ENCODE results near the gene MIPEP.

Gene MIPEP

DNA sequence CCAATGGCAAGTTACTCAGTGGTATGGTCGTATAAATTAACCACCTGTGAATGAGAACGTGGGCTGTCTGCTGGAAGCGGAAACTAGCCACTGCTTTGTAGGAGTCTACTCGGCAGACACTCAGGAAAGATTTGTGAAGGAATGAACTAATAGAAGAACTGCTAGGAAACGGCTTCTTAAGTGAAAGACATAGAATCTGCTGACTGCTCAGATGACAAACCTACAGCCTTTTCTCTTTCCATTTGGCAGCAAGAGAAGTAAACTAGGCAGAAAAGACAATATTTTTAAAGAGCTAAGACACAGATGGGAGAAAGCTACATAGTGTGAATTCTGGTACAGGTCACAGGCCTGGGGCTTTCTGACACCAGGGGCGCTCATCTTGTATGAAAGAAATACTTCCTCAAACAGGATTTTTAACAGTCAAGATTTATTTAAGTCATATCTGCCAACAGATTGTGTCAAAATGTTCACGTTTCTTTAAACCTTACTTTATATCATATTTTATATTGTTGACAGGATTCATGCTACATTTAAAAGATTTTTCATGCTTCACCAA, 78.4 kb downstream of the MIPEP start:
- no peak for DNase-seq (ENCODE audit: low read depth)

DNA sequence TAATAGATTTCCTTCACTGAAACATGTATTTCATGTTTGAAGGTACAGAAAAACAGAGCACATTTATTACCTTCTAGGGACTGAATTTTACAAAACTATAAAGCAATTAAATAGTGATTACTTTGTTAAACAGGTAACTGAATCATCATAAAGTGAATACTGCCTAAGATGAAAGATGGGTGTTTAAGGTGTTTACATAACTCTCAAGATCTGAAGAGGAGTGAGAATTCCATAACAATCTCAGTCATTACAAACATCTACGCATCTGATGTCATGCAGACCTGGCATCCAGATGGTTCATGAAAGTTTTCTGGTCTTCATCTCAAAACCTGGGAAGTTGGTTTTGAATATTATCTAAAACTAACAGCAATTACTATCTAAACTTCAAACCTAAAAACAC, 80.4 kb downstream of the MIPEP start:
- DNase-seq (ENCODE audit: low read depth) = no peak

GRCh38 chr13:23806874-23807526, 82.2 kb downstream of the MIPEP start:
- DNase-seq (ENCODE audit: low read depth) = no peak

DNA sequence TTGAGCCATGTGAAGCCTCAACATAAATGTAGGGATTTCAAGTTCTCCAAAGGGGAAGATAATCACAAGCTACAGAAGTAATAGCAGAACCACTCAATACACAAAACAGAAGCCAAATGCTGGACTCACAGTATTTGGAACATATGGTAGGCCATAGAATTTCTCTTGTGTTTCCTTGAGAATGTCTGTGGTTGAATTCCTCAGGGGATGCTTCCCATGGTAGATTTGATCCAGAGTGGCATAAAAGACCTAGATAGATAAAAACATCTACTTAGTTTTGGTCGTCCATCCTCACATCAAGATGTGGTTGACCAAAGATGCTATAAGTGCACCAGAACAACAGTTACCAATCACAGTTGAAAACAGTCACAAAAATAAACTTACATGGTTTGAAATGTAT, 83.4 kb downstream of the MIPEP start:
- DNase-seq (ENCODE audit: low read depth) = peak; percentile 37

GRCh38 chr13:23805122-23805521, 84.1 kb downstream of the MIPEP start:
- no peak for DNase-seq (ENCODE audit: low read depth)

DNA sequence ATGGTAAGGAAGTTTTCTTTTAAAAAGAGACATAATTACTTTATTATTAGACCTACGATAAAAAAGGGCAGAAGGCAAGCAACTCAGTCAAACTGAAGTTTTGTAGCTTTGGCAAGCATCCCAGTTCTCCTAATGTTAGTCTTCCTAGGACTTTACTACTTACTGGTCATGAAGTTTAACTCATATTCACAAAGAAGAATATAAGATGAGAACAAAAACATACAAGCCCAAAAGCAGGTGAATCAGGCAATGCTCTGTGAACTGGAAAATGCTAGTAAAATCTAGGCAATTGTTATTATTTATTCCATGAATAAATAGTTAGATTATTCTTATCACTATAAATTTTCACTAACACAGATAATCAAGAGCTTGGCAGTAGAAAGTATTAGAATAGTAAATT, 85.0 kb downstream of the MIPEP start:
- DNase-seq (ENCODE audit: low read depth) = no peak

DNA sequence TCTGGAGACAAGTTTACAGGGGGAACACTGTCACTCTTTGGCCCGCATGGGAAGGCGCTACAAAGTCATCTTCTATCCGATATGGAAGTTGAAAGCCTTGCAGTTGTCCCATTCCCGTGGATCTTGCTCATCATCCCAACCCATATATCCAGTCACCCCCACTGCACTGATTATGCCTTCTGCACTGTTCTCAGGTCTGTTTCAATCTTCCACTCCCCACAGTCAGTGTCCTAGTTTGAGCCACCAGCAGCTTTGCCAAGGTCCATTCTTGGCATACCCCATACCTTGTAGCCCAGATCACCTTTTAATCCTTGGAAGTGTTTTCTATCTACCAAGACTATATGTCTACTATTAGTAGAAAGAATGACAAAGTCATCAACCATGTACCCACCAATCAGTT, 88.1 kb downstream of the MIPEP start:
- DNase-seq (ENCODE audit: low read depth) = no peak

DNA sequence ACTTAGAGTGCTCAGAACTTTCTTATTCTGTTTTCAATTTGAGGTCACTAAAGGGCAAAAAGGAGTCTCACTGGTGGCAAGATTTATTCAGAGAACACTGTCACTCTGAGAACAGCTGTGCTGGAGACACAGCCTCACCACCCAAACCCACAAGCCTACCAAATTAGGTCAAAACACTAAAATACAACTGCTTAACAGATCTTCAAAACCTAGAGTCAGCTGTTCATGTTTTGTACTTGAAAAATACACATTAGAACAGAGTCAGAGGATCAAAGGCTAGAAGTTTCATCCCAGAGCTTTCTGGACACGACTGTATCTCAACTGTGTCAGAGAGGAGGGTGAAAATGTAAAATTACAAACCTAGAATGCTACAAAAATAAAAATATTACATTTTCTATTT, 89.3 kb downstream of the MIPEP start:
- DNase-seq (ENCODE audit: low read depth) = peak; percentile 56

DNA sequence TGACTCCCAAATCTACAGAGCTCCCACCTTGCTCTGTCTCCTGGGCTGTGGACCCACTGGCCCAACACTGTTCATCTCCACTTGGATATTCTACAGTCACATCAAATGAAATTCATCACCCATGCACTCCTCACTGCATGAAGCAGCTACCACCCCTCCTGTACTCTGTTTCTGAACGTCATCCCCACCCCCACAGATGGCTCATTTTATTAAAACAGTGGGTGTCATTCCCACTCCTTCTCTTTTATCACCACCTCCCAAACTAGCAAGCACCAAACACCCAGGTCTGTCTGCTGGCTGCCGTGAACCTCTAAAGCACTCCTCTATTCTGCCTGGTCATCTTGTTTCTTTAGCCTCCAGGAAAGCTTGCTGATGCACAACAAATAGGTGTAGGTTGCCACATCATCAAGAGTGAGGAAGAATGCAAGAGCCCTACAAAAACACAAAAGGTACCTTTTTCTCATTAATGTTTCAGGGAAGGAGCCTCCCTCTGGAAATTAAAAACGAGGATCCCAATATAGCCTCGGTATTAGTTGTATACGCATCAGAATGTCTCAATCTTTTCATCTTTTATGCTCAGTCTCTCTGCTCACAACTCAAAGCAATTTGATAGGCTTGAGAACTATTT, 91.8 kb downstream of the MIPEP start:
- no peak for DNase-seq (ENCODE audit: low read depth)

DNA sequence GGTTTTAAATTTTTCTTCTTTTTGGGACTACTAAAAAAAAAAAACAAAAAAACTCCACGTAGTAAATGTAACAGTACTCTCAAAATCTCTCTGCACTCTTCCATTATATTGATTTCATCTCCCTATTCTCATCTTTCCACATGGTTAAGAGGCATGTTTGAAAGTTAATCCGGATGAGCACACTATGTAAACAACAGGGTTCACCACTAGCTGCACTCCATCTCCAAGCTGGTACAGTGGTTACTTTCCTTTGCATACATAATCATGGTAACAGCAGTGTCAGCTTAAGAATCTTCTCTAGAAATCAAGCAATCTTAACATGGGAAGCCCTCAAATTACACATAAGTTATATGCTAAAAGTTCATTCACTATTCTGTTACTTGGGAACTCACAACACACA, 92.6 kb downstream of the MIPEP start:
- peak; percentile 61 for DNase-seq (ENCODE audit: low read depth)

DNA sequence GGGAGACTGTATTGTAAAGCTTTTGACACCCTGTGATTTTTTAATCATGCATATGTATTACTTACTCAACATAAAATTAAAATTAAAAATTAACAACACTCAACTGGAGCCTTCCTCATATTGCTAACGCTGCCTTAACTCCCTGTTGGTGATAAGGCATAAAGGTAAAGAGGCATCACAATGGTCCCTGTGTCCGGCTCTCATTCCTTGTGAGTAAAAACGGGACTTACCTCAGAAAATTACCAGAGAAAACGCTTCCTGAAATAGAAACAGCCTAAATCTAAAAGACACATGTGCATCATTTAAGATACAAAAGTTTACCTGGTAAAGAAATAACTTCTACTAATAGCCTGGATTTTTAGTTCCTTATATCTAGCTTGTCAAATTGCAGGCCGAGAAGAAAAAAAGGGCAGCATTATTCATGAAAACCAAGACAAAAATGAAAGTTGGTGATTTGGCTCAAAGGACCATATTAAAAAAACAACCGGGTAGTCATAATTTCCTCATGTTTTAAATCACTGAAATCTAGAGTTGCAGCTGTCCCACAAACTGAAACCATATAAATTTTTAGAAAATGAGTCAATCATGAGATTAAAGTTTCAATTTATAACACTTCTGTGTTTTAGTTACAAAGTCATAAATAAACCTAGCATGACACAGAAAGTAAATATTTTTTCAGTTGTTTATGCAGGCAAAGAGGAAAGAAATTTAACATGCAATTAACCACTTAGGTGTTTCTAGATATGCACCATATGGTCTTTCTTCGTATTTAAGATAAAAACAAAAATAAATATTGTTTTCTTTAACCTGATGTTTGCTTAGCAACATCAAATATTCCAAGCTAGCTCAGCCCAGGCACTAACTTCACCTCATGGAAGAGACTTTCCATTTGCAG, 94.7 kb downstream of the MIPEP start:
- peak; percentile 80 for DNase-seq (ENCODE audit: low read depth)

DNA sequence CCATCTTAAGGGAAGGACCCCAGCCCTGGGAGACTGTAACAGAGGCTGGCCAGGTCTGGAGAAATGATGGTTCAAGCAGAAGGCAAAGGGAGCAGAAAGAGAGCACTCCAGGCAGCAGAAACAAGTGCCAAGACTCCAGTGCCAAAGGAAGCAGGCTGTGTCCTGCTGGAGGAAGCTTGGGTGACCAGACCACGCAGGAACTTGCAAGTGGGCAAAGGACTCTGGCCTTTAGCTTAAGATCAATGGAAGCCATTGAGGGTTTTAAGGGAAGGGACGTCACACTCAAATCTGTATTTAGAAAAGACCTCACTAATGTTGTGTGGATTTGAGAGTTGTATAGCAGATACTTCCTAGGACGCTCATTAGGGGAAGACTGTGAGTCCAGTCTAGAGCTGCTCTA, 95.5 kb downstream of the MIPEP start:
- DNase-seq (ENCODE audit: low read depth) = no peak

GRCh38 chr13:23792680-23793079, 96.5 kb downstream of the MIPEP start:
- DNase-seq (ENCODE audit: low read depth) = no peak

GRCh38 chr13:23790577-23791170, 98.5 kb downstream of the MIPEP start:
- DNase-seq (ENCODE audit: low read depth) = peak; percentile 87

- peak; percentile 29 for DNase-seq (ENCODE audit: low read depth)
These were observed 99.4 kb downstream of the MIPEP start for GRCh38 chr13:23789576-23790346.

DNA sequence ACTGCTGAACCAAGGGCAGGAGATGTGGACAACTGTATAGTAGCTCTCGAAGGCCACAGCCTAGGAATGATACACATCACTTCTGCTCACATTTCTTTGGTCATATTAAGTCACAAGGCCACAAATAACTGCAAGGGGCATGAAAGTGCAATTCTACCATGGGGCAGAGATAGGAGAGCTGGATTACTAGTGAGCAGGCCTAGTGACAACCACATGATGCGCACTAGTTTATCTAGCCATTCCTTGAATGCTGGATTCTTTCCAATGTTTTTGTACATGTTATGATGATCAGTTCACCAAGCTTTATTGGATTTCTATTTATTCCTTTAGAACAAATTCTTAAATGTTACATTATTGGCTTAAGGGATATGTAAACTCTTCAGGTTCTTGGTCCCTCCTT, 100.7 kb downstream of the MIPEP start:
- DNase-seq (ENCODE audit: low read depth) = no peak

GRCh38 chr13:23787464-23787863, 101.7 kb downstream of the MIPEP start:
- DNase-seq (ENCODE audit: low read depth) = peak; percentile 50

DNA sequence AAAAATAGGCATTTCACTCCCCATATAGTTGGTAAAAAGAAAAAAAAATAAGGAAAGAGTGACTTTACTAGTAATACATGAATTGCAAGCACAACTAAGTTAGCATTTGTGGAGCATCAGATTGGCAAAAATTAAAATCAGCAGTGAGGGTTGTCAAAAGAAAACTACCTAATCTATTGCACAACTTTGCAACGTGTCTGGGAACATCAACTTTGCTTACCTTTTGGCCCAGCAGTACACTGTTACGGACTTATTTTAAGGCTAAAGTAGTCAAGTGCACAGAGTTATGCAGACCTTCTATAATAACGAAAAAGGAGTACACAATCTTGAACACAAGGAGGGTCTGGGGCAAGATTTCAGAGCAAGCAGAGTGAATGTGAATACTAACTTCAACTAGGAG, 102.6 kb downstream of the MIPEP start:
- no peak for DNase-seq (ENCODE audit: low read depth)

- peak; percentile 99 for DNase-seq (ENCODE audit: low read depth)
These were observed 110.3 kb downstream of the MIPEP start for GRCh38 chr13:23778879-23779278.

DNA sequence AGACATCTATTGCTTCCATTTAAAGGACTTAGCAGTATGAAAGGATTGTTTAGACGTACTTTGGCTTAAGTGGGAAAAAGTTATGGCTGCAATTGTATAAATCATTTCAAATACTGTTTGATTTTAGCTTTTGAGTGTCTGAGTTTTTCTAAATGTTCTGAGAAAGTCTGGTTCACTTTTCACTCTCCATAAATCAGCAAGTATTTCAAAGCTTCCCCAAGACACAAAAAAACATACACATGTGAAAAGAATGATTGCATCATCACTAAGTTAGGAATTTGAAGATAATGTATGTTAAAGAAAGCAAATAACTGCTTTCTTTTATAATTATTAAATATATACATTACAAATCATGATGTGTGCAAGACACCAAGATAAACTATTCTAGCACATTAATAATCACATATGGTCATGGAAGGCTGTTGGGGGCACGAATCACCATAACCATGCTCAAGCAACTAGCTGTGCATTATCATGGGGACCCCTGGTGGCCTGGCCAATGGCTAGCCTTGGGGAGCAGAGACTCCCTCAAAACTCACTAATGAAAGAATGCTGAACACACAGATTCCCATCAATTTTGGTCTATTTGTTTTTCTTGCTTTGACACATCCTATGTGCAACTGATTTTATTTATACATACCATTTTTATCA, 111.1 kb downstream of the MIPEP start:
- peak; percentile 78 for DNase-seq (ENCODE audit: low read depth)

DNA sequence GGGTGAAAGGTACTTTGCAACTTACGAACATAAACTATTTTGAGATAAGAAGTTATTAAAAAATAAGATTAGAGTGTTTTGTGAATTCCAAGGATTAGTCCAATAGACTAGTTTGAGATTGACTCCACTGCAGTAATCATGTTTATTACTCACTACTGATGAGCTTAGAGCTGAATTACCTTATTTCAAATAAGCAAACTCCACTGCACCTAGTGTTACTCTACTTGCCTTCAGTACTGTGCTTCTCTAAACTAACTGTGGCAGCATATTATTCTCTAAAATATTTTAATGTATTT, 111.7 kb downstream of the MIPEP start:
- peak; percentile 92 for DNase-seq (ENCODE audit: low read depth)
